A673 (cell line): ENCODE results near the gene ANAPC5. TPM values are rescaled to one million over a fixed set of nuclear protein-coding genes. Genes with fewer than 3 reads are reported as not detected.
A peak's percentile ranks its signal among the peaks of the same experiment; 100 is the strongest.

Source experiments
- BruUV-seq: library from RNA; stranded (reverse); fragments of 400-500 nt; replicated peaks from 2 replicates; lab custom pipeline; 2021; lab: Mats Ljungman, UMichigan
- CTCF ChIA-PET: fragments of 300-600 bp; sonication (Branson Sonifier 250); formaldehyde crosslinking; loops from one replicate; lab custom pipeline; 2022; ENCODE audit warnings: antibody characterized with exemption; lab: Charles Lee
- POLR2A ChIA-PET: fragments of 300-600 bp; sonication (Branson Sonifier 250); formaldehyde crosslinking; loops from one replicate; lab custom pipeline; 2022; ENCODE audit warnings: antibody characterized with exemption; ENCODE audit not compliant: low non-redundant PET; lab: Charles Lee
- DNase-seq: peaks from one replicate; pipeline ENCODE4 v3.0.0-alpha.2; 2015; ENCODE audit warnings: low spot score
- H3K27ac ChIP-seq: fragments of 200-600 bp; sonication (generic); 2 replicates; pipeline ENCODE4 v1.5.1; 2016; ENCODE audit warnings: mixed run types, low read depth, mild to moderate bottlenecking, mixed read lengths, antibody characterized with exemption, low read length; ENCODE audit not compliant: poor library complexity, severe bottlenecking
- H3K27me3 ChIP-seq: fragments of 200-600 bp; sonication (generic); replicated peaks from 2 replicates; pipeline ENCODE4 v1.6.1; 2017; ENCODE audit warnings: mixed run types, low read depth, mild to moderate bottlenecking, mixed read lengths, antibody characterized with exemption, low read length; ENCODE audit not compliant: insufficient read depth, poor library complexity
- H3K36me3 ChIP-seq: fragments of 200-600 bp; sonication (generic); 2 replicates; pipeline ENCODE4 v1.6.1; 2016; ENCODE audit warnings: mixed run types, mild to moderate bottlenecking, mixed read lengths, antibody characterized with exemption, low read length; ENCODE audit not compliant: insufficient read depth, poor library complexity, severe bottlenecking
- H3K4me1 ChIP-seq: fragments of 200-600 bp; sonication (generic); 2 replicates; pipeline ENCODE4 v1.6.1; 2017; ENCODE audit warnings: mixed run types, mild to moderate bottlenecking, mixed read lengths, antibody characterized with exemption, low read length; ENCODE audit not compliant: insufficient read depth, poor library complexity, severe bottlenecking
- H3K4me3 ChIP-seq: fragments of 200-600 bp; sonication (generic); 2 replicates; pipeline ENCODE4 v1.5.1; 2016; ENCODE audit warnings: low read depth, mixed run types, mild to moderate bottlenecking, mixed read lengths, low read length; ENCODE audit not compliant: poor library complexity, severe bottlenecking
- H3K9me3 ChIP-seq: fragments of 200-600 bp; sonication (generic); 2 replicates; pipeline ENCODE4 v1.6.1; 2016; ENCODE audit warnings: mixed run types, low read depth, mild to moderate bottlenecking, mixed read lengths, antibody characterized with exemption, low read length; ENCODE audit not compliant: poor library complexity, severe bottlenecking
- CTCF ChIP-seq: fragments of 300-800, 200-600 bp; sonication (generic); conservative IDR thresholded peaks from 2 replicates; pipeline ENCODE4 v1.5.1; 2017; ENCODE audit warnings: low read depth, mild to moderate bottlenecking, antibody characterized with exemption, low read length, moderate library complexity, mixed read lengths
- EZH2 ChIP-seq: fragments of 200-600 bp; sonication (generic); IDR thresholded peaks from 2 replicates; pipeline ENCODE4 v1.6.1; 2017; ENCODE audit warnings: borderline replicate concordance, low read depth, mild to moderate bottlenecking, mixed read lengths, antibody characterized with exemption, low read length; ENCODE audit not compliant: poor library complexity, severe bottlenecking
- intact Hi-C: fragments of 100-400 bp; cut with micrococcal nuclease; formaldehyde crosslinking; loops from one replicate; pipeline ENCODE4 v1.10.0; 2022; ENCODE audit not compliant: unreplicated experiment
- total RNA-seq: library from RNA; stranded (reverse); gene quantifications from 2 replicates; pipeline ENCODE4 v1.2.3, GENCODE V29; 2021

The ANAPC5 gene
- total RNA-seq, 1 experiment from 2014 or later: 142 TPM

- CTCF ChIA-PET: interaction anchor here (0.6 kb wide), 1 partner anchor 18 kb away, joined by 8 read pairs; no protein-coding TSS in a partner anchor
- POLR2A ChIA-PET: interaction anchor here (0.6 kb wide), 1 partner anchor 148 kb away, joined by 3 read pairs; no protein-coding TSS in a partner anchor
- Histone ChIP-seq H3K36me3 (peaks cover 7% of the 10 kb centered on the region), H3K4me1 (peaks cover 19% of the 10 kb centered on the region), H3K9me3 (no peaks in the 10 kb centered on the region), H3K27me3 (no peaks in the 10 kb centered on the region), H3K27ac (peak overlapping the region; percentile 82), H3K4me3 (peak overlapping the region; percentile 100)
- no TSS peak for BruUV-seq
- intact Hi-C loops: no loop called here
- peak; percentile 49 for DNase-seq
- no peak for TF ChIP-seq CTCF
- TF ChIP-seq EZH2: no peak
These were observed 57.0 kb downstream of the ANAPC5 start for GRCh38 chr12:121295116-121295745.

GRCh38 chr12:121294151-121294889 lies 57.9 kb downstream of the ANAPC5 start:
- no peak for DNase-seq
- no peak overlapping the region for H3K4me3 ChIP-seq
- H3K9me3 ChIP-seq: no peaks in the 10 kb centered on the region
- CTCF ChIA-PET: no interaction called here
- H3K4me1 ChIP-seq: peaks cover 19% of the 10 kb centered on the region
- TF ChIP-seq EZH2: no peak
- TF ChIP-seq CTCF: no peak
- intact Hi-C loops: no loop called here
- H3K27ac ChIP-seq: no peak overlapping the region
- POLR2A ChIA-PET: no interaction called here
- BruUV-seq: TSS peak; percentile 25
- H3K36me3 ChIP-seq: peaks cover 7% of the 10 kb centered on the region
- no peaks in the 10 kb centered on the region for H3K27me3 ChIP-seq

GRCh38 chr12:121293603-121294002 lies 58.6 kb downstream of the ANAPC5 start:
- Histone ChIP-seq H3K36me3 (peaks cover 7% of the 10 kb centered on the region), H3K4me1 (peaks cover 19% of the 10 kb centered on the region), H3K4me3 (no peak overlapping the region), H3K9me3 (no peaks in the 10 kb centered on the region), H3K27ac (no peak overlapping the region), H3K27me3 (no peaks in the 10 kb centered on the region)
- TF ChIP-seq CTCF (no peak), EZH2 (no peak)
- ChIA-PET CTCF (no interaction called here), POLR2A (no interaction called here)
- intact Hi-C loops: no loop called here
- DNase-seq: no peak
- BruUV-seq: no TSS peak
